GM19351 (cell line): ENCODE measurements around the gene HPSE2.

Source experiments
- ATAC-seq: cut with Tn5 transposase; IDR thresholded peaks from one replicate; pipeline ENCODE4 v1.9.1; 2021; ENCODE audit warnings: mild to moderate bottlenecking, moderate library complexity; ENCODE audit not compliant: unreplicated experiment

Gene HPSE2

DNA sequence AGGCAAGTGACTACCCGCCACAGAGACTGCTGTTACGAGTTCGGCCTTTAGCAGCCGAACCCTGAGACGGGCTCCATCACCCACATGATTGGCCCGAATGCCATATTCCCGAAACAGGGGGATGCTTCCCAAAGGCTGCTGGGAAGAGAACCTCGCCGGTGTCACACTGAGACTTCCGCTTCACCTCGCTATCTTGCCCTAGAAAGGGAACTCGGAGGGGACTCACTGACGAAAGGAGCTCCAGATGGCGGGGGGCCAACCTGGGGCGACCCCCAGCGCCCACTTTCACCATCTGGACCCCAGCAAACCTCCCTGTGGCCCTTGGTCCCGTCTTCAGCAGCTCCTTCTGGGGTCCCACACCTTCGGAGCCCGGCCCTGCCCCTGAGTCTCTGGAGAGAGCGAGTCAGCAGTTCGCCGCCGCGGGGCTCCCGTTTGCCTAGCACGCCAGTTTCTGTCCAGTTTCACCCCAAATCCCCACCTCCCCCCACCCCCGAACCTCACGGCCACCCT lies 789.4 kb downstream of the HPSE2 start:
- peak; percentile 27 for ATAC-seq

DNA sequence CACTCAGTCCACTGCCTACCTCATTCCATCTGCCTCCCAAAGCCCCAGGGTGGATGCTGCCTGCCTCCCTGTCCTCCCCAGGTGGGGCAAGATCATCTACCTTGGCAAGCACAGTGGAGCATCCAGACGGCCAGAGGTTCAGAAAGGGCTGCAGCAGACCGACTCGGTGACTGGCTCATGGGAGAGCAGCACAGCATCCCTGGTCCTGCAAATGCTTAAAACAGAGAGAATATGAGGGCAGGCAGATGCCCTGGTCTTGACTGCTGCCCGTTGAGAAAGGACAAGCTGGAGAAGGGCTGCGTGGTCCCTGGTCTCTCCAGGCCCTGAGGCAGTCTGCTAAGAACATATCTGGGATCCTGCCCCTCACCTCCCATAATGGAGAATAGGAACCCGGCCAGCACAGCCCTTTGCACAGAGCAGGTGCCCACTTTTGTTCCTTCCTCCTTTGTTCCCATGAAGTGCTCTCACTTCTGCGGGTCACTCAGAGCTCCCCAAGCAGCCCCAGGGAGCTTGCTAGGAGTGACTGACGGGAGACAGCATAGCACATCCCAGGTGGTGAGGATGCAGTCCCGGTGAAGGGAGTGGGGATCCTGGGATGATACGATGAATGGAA lies 790.3 kb downstream of the HPSE2 start:
- ATAC-seq, result no peak

GRCh38 chr10:98444314-98445006 lies 791.2 kb downstream of the HPSE2 start:
- peak; percentile 32 for ATAC-seq

GRCh38 chr10:98438715-98439114 lies 796.9 kb downstream of the HPSE2 start:
- no peak for ATAC-seq

DNA sequence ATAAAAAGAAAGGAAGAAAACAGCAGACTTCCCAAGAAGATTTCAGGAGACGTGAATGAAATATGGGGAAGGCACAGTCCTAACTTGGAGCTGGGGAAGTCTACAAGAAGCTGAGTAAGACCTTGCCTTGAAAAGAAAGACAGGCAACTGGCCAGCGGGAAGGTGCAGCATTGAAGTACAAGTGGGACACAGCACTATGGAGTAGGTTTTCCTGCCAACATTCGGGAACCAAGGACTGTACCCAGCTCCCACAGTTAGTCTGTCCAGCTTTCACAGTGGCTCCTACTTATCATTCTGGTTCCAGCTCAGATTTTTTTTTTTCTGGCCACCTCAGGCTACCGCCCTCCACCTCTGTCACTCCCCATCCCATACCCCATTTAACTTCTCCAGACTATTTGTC lies 798.9 kb downstream of the HPSE2 start:
- ATAC-seq, result no peak

DNA sequence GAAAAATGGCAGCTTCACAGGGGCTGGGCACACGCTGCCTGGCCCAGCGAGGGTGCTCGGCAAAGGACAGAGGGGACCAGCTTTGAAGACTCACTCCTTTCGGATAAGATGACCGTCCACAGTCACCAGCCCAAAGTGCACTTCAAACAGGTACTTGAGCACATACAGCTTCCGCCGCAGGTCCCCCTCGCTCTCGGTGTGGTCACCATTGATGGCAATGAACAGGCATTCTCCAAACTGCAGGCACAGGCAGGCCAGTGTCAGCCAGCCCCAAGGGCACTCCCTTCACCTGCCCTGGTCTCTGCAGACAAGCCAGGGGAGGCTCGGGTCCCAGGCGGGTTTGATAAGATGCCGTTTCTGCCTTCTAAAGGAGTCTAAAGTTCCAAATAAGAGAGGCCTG lies 800.5 kb downstream of the HPSE2 start:
- ATAC-seq, result no peak

- ATAC-seq, result no peak
Measured at GRCh38 chr10:98433881-98434732, 801.5 kb downstream of the HPSE2 start.

GRCh38 chr10:98433371-98433770 lies 802.3 kb downstream of the HPSE2 start:
- no peak for ATAC-seq

GRCh38 chr10:98432330-98432729 lies 803.3 kb downstream of the HPSE2 start:
- ATAC-seq, result no peak

- no peak for ATAC-seq
Measured at GRCh38 chr10:98431016-98431415, 804.6 kb downstream of the HPSE2 start.

DNA sequence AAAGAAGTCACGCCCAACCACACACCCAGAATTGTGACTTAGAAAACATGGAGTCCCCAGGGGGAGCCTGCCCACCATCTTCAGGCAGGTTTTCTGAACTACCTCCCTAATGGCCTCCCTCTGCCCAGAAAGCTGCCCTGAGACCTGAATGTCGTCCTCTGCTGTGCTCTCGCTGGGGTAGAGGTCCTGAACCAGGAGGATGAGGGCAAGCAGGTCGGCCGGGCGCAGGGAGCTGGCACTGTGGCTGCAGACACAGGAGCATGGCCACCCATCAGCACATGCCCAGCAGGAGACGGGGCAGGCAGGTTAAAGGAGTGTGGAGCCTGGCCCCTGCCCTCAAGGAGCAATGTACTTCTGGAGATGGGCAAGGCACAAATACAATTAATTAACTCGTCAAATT lies 805.2 kb downstream of the HPSE2 start:
- ATAC-seq, result no peak

GRCh38 chr10:98429320-98430072 lies 806.2 kb downstream of the HPSE2 start:
- ATAC-seq, result no peak

DNA sequence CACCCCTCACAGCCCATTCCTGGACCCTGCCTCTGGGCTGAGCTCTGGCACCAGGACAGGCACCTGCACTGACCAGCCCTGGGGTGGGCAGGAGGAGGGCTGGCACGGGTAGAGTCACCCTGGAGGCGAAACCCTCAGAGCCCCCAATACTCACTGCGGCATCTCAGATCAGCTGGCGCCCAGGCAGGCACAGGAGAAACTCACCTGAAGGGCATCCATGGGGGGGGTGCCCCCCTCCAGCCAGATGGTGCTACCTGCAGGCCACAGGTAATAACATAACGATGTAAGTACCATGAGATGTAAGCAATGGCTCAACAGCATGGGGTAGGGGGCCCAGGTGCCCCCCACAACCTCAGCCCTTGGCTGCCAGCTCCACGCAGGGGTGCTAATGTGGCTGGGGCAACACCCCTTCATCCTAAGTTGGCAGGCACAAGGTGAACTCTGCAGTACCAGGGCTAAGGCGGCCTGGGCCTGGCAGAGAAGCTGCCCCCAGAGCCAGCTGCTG lies 808.6 kb downstream of the HPSE2 start:
- ATAC-seq, result no peak

- ATAC-seq, result peak; percentile 78
Measured at GRCh38 chr10:98425511-98426352, 809.9 kb downstream of the HPSE2 start.

DNA sequence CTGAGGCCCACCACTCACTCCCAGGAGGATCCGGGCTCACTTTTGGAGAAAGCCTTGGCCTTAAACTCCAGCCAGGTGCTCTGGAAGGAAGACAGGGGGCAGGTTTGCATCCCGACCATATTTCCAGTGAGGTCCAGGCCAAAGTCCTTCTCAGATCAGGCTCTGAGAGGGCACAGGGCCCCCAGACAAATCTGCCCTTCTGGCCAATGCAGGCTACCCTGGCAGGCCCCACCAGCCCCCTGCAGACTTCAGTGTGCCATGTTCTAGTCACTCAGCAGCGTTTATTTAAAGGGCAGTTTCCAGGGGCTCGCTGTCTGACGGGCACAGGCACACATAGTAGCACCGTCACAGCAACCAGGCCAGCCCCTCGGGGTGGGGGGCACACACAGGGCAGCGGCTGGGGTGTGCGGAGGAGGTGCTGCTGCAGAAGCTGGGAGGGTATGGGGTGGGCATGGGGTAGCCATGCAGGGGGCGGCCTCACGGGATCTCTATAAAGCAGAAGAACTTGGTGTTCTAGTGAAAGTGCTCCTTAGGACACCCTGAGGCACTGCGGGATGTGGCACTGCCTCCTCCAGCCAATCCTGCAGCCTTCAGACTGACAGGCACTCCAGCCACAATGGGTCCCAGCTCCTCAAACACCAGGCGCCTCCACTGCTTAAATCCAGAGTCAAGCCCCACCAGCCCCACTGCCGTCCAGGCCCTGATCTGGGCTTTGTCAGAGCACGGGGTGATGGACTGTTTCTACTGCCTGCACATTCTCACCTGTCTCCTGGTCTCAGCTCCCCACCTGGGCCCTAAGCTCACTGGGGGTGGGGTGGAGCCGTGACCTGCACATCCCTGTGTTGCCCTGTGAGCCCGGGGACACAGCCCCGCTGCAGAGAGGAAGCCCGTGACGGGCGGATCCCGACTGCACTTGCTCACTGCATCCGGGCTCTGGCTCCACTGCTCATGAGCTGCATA lies 811.1 kb downstream of the HPSE2 start:
- ATAC-seq, result no peak

GRCh38 chr10:98423691-98424120 lies 811.9 kb downstream of the HPSE2 start:
- ATAC-seq, result no peak

- ATAC-seq, result no peak
Measured at GRCh38 chr10:98422182-98422581, 813.5 kb downstream of the HPSE2 start.

- no peak for ATAC-seq
Measured at GRCh38 chr10:98420786-98421185, 814.9 kb downstream of the HPSE2 start.
